Panc1 (cell line): ENCODE results near the gene HOXD11. TPM values are rescaled to one million over a fixed set of nuclear protein-coding genes. Genes with fewer than 3 reads are reported as not detected.

Experiments
- ATAC-seq: fragments of 200-7000 bp; cut with Tn5 transposase; 2 replicates; pipeline ENCODE4 v1.9.1; 2020; ENCODE audit warnings: mild to moderate bottlenecking, moderate library complexity
- BruUV-seq: library from RNA; stranded (reverse); fragments of 400-500 nt; replicated peaks from 2 replicates; lab custom pipeline; 2021; lab: Mats Ljungman, UMichigan
- CTCF ChIA-PET: fragments of 300-600 bp; sonication (Branson Sonifier 250); formaldehyde crosslinking; loops from one replicate; lab custom pipeline; 2022; ENCODE audit warnings: antibody characterized with exemption; lab: Charles Lee
- POLR2A ChIA-PET: fragments of 300-600 bp; sonication (Branson Sonifier 250); formaldehyde crosslinking; loops from one replicate; lab custom pipeline; 2022; ENCODE audit warnings: antibody characterized with exemption; lab: Charles Lee
- DNase-seq: peaks from one replicate; pipeline ENCODE4 v3.0.0-alpha.2; 2010; ENCODE audit warnings: low read depth, low spot score
- H3K27ac ChIP-seq: 2 replicates; pipeline ENCODE4 v1.5.1; 2011; ENCODE audit warnings: mild to moderate bottlenecking, low read length, inconsistent platforms
- H3K27me3 ChIP-seq: fragments of 200-500 bp; sonication (Bioruptor generic); 2 replicates; pipeline ENCODE4 v1.6.0; 2014; ENCODE audit warnings: low read length, inconsistent platforms; ENCODE audit not compliant: control insufficient read depth, insufficient read depth
- H3K36me3 ChIP-seq: fragments of 200-500 bp; sonication (Bioruptor generic); 2 replicates; pipeline ENCODE4 v1.5.1; 2014; ENCODE audit warnings: inconsistent platforms, mild to moderate bottlenecking, low read length, moderate library complexity; ENCODE audit not compliant: control insufficient read depth, insufficient read depth
- H3K4me1 ChIP-seq: 2 replicates; pipeline ENCODE4 v1.5.1; 2011; ENCODE audit warnings: inconsistent platforms, mild to moderate bottlenecking, low read length, moderate library complexity; ENCODE audit not compliant: control insufficient read depth, insufficient read depth
- H3K4me3 ChIP-seq, 2 experiments: 2 replicates each; pipeline ENCODE4 v1.5.1; 2011 to 2012; ENCODE audit warnings: low read depth in 2 of 2, low read length in 2 of 2, mild to moderate bottlenecking in 2 of 2, inconsistent platforms in 1 of 2, moderate library complexity in 1 of 2
- H3K9me3 ChIP-seq: fragments of 200-500 bp; sonication (Bioruptor generic); 2 replicates; pipeline ENCODE4 v1.5.1; 2014; ENCODE audit warnings: low read depth, mild to moderate bottlenecking, inconsistent platforms, low read length, moderate library complexity; ENCODE audit not compliant: control insufficient read depth, insufficient read depth
- POLR2AphosphoS5 ChIP-seq: IDR thresholded peaks from 2 replicates; pipeline ENCODE4 v1.6.1; 2012; ENCODE audit warnings: mild to moderate bottlenecking, low read depth, low read length, moderate library complexity
- SIN3A ChIP-seq: IDR thresholded peaks from 2 replicates; pipeline ENCODE4 v1.6.1; 2012; ENCODE audit warnings: low read depth, mild to moderate bottlenecking, low read length, moderate library complexity, borderline replicate concordance; ENCODE audit not compliant: insufficient read depth
- TCF7L2 ChIP-seq: IDR thresholded peaks from 2 replicates; pipeline ENCODE4 v1.6.1; 2011; ENCODE audit warnings: mild to moderate bottlenecking, low read depth, low read length, inconsistent platforms
- in situ Hi-C: cut with HindIII; loops from 2 replicates; pipeline ENCODE4 v1.10.0; 2016; ENCODE audit warnings: low sequenced_read_pairs, low pct_unique_long_range_greater_than_20kb
- intact Hi-C: fragments of 100-400 bp; cut with micrococcal nuclease; formaldehyde crosslinking; loops from one replicate; pipeline ENCODE4 v1.10.0; 2022; ENCODE audit not compliant: unreplicated experiment
- total RNA-seq: library from RNA; stranded (reverse); gene quantifications from one replicate; pipeline ENCODE4 v1.2.1, GENCODE V29; 2021; ENCODE audit not compliant: unreplicated experiment
- TF ChIP-seq, protein P1 (sequence below): fragments of 450-650 bp; IDR thresholded peaks from 2 replicates; pipeline ENCODE4 v1.5.1; 2017; ENCODE audit warnings: mild to moderate bottlenecking
- TF ChIP-seq, protein P2 (sequence below), 2 experiments: IDR thresholded peaks; 2 replicates each; pipeline ENCODE4 v1.6.1; 2011 to 2012; ENCODE audit warnings: low read depth in 2 of 2, control low read depth in 1 of 2, low read length in 1 of 2, mild to moderate bottlenecking in 1 of 2, moderate library complexity in 1 of 2; ENCODE audit not compliant: insufficient read depth in 1 of 2

Gene HOXD11
- total RNA-seq, 1 experiment from 2014 or later: 0.49 TPM

DNA sequence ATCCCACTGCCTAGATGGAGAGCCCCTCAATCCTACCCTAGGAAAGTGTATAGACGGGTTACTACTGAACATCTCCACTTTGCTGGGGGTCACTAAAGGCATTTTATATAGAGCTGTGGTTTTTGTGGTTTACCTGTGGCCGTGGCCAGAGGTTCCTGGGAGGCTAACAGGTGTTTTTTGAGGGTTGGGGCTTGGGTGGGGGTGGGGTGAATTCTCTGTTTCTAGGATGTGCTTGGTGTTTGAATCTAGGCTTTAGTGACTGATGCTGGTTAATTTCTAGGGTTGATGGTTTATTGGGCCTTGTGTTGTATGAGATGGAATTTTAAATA, 30.1 kb downstream of the HOXD11 start:
- DNase-seq (no peak), ATAC-seq (no peak)
- H3K4me1 ChIP-seq: peaks cover 18% of the 10 kb centered on the region
- in situ Hi-C loops (no loop called here), intact Hi-C loops (no loop called here)
- ChIA-PET POLR2A (no interaction called here), CTCF (no interaction called here)
- TF ChIP-seq POLR2AphosphoS5: no peak
- TF ChIP-seq SIN3A: no peak
- TF ChIP-seq, protein P1, sequence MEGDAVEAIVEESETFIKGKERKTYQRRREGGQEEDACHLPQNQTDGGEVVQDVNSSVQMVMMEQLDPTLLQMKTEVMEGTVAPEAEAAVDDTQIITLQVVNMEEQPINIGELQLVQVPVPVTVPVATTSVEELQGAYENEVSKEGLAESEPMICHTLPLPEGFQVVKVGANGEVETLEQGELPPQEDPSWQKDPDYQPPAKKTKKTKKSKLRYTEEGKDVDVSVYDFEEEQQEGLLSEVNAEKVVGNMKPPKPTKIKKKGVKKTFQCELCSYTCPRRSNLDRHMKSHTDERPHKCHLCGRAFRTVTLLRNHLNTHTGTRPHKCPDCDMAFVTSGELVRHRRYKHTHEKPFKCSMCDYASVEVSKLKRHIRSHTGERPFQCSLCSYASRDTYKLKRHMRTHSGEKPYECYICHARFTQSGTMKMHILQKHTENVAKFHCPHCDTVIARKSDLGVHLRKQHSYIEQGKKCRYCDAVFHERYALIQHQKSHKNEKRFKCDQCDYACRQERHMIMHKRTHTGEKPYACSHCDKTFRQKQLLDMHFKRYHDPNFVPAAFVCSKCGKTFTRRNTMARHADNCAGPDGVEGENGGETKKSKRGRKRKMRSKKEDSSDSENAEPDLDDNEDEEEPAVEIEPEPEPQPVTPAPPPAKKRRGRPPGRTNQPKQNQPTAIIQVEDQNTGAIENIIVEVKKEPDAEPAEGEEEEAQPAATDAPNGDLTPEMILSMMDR: no peak
- TF ChIP-seq, protein P2, sequence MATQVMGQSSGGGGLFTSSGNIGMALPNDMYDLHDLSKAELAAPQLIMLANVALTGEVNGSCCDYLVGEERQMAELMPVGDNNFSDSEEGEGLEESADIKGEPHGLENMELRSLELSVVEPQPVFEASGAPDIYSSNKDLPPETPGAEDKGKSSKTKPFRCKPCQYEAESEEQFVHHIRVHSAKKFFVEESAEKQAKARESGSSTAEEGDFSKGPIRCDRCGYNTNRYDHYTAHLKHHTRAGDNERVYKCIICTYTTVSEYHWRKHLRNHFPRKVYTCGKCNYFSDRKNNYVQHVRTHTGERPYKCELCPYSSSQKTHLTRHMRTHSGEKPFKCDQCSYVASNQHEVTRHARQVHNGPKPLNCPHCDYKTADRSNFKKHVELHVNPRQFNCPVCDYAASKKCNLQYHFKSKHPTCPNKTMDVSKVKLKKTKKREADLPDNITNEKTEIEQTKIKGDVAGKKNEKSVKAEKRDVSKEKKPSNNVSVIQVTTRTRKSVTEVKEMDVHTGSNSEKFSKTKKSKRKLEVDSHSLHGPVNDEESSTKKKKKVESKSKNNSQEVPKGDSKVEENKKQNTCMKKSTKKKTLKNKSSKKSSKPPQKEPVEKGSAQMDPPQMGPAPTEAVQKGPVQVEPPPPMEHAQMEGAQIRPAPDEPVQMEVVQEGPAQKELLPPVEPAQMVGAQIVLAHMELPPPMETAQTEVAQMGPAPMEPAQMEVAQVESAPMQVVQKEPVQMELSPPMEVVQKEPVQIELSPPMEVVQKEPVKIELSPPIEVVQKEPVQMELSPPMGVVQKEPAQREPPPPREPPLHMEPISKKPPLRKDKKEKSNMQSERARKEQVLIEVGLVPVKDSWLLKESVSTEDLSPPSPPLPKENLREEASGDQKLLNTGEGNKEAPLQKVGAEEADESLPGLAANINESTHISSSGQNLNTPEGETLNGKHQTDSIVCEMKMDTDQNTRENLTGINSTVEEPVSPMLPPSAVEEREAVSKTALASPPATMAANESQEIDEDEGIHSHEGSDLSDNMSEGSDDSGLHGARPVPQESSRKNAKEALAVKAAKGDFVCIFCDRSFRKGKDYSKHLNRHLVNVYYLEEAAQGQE (IDR thresholded peaks at IDR 0.05; ENCODE audit: insufficient read depth in 1 of 2, low read depth in 2 of 2, low read length in 1 of 2): no peak
- no peak for TF ChIP-seq TCF7L2
- peak overlapping the region; percentile 54 to 55 for H3K4me3 ChIP-seq
- no TSS peak for BruUV-seq
- H3K27ac ChIP-seq: peak overlapping the region; percentile 77
- no peaks in the 10 kb centered on the region for H3K9me3 ChIP-seq
- no peaks in the 10 kb centered on the region for H3K27me3 ChIP-seq
- H3K36me3 ChIP-seq: no peaks in the 10 kb centered on the region

DNA sequence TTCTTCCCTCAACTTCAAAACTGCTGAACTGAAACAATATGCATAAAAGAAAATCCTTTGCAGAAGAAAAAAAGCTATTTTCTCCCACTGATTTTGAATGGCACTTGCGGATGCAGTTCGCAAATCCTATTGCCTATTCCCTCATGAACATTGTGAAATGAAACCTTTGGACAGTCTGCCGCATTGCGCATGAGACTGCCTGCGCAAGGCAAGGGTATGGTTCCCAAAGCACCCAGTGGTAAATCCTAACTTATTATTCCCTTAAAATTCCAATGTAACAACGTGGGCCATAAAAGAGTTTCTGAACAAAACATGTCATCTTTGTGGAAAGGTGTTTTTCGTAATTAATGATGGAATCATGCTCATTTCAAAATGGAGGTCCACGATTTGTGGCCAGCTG, 30.8 kb downstream of the HOXD11 start:
- DNase-seq (no peak), ATAC-seq (no peak)
- in situ Hi-C loops (no loop called here), intact Hi-C loops (no loop called here)
- ChIA-PET CTCF (no interaction called here), POLR2A (no interaction called here)
- Histone ChIP-seq H3K9me3 (no peaks in the 10 kb centered on the region), H3K36me3 (no peaks in the 10 kb centered on the region), H3K27ac (peak overlapping the region; percentile 77), H3K27me3 (no peaks in the 10 kb centered on the region), H3K4me1 (peaks cover 17% of the 10 kb centered on the region), H3K4me3 (peak overlapping the region; percentile 54 to 55)
- TF ChIP-seq SIN3A: no peak
- no peak for TF ChIP-seq POLR2AphosphoS5
- TF ChIP-seq, protein P1: no peak
- TF ChIP-seq, protein P2 (IDR thresholded peaks at IDR 0.05; ENCODE audit: insufficient read depth in 1 of 2, low read depth in 2 of 2, low read length in 1 of 2): no peak
- no peak for TF ChIP-seq TCF7L2
- no TSS peak for BruUV-seq
